ENCODE results near the gene LCE1C. TPM values are rescaled to one million over a fixed set of nuclear protein-coding genes. Genes with fewer than 3 reads are reported as not detected.

The LCE1C gene
- total and polyA plus RNA-seq, 9 donors, result not detected

DNA sequence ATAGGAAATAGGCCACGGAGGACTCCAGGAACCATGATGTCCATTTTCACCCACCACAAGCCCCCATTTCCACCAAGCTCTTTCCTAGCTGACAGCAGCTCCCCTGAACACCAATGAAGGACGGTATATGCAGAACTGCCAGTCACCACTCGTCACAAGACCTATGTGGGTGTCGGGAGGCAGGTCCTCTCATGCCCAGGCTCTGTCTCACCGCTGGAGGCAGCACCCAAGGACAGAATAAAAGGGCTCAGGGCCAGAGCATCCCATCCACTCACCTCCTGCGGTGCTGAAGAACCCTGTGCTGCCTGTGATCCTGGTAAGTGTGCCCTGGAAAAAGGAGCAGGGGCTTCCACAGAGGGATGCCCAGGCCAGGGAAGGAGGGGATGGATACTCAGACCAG, 31.6 kb downstream of the LCE1C start, which contains the start of gene LCE1F:
Gene LCE1F, plus strand, starts transcription at position 266 of the 400 bp plus-strand sequence. CDS start 1,232 bp downstream, outside the sequence.
- Histone ChIP-seq H3K27me3 (no peaks in the 10 kb centered on the region), H3K4me3 (no peak within 1 kb of the TSS), H3K27ac (no peak within 1 kb of the TSS), H3K9me3 (no peaks in the 10 kb centered on the region), H3K36me3 (no peaks in the 10 kb centered on the region), H3K4me1 (ENCODE audit: insufficient read depth) (no peaks in the 10 kb centered on the region)
- 69 to 78% (median 73%) methylated on average over 6 of the region's 6 CpGs for WGBS, 3 donors
- no peak for DNase-seq
- intact Hi-C loops (cut with DNase I), result no loop called here
- TF ChIP-seq CTCF (IDR thresholded peaks at IDR 0.05) (no peak), POLR2A (IDR thresholded peaks at IDR 0.05) (no peak)

GRCh38 chr1:152770411-152770810, 36.0 kb downstream of the LCE1C start:
- whole genome bisulfite sequencing, 3 donors, result 67 to 85% (median 75%) methylated on average over 1 of the region's 1 CpG
- no peaks in the 10 kb centered on the region for H3K36me3 ChIP-seq
- intact Hi-C loops (cut with DNase I), result no loop called here

DNA sequence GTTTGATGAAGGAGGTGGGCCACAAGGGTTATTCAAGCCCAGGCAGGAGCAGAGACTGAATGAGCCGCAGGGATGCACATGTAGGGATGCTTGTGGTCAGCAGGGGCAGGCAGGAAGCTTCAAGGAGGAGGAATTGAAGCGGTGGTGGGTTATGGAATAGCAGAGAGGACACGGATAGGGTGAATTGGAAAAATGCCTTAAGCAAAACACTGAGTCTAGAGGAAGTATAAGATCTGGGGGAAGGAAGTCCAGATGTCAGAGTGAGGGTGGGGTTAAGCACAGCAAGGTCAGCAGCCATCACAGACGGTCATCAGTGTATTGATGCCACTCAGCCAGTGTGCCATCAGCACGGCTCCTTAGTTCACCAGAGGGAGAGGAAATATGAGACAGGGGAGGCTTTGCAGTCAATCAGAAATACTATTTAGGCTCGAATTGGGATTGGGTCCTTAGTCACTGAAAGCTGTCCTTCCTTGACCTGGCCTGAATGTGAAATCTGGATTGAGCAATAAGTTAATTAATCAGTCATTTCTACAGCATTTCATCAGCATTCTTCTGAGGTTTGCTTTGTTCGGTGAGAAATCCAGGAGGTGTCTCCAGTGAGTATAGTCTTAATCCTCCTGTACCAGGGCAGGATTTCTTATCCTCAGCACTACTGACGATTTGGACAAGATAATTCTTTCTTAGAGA, 37.5 kb downstream of the LCE1C start:
- H3K27me3 ChIP-seq, result no peaks in the 10 kb centered on the region
- no peak for DNase-seq
- WGBS, 3 donors, result 61 to 65% (median 64%) methylated on average over 8 of the region's 8 CpGs
- no peak overlapping the region for H3K27ac ChIP-seq
- TF ChIP-seq CTCF (IDR thresholded peaks at IDR 0.05), result no peak
- no peak overlapping the region for H3K4me3 ChIP-seq
- no peaks in the 10 kb centered on the region for H3K4me1 ChIP-seq (ENCODE audit: insufficient read depth)
- intact Hi-C loops (cut with DNase I), result no loop called here
- H3K36me3 ChIP-seq, result no peaks in the 10 kb centered on the region
- no peaks in the 10 kb centered on the region for H3K9me3 ChIP-seq

More at GRCh38 chr1:152770411-152770810, 36.0 kb downstream of the LCE1C start:
- Histone ChIP-seq H3K27me3 (no peaks in the 10 kb centered on the region), H3K9me3 (no peaks in the 10 kb centered on the region), H3K4me3 (no peak overlapping the region), H3K27ac (no peak overlapping the region), H3K4me1 (ENCODE audit: insufficient read depth) (no peaks in the 10 kb centered on the region)
- DNase-seq, result no peak
- no peak for TF ChIP-seq POLR2A (IDR thresholded peaks at IDR 0.05)
- TF ChIP-seq EP300 (IDR thresholded peaks at IDR 0.05), result no peak
- no peak for TF ChIP-seq CTCF (IDR thresholded peaks at IDR 0.05)

- Histone ChIP-seq H3K4me1 (ENCODE audit: insufficient read depth) (no peaks in the 10 kb centered on the region), H3K27ac (no peak overlapping the region), H3K27me3 (no peaks in the 10 kb centered on the region), H3K9me3 (no peaks in the 10 kb centered on the region), H3K4me3 (no peak overlapping the region), H3K36me3 (no peaks in the 10 kb centered on the region)
- no peak for DNase-seq
- TF ChIP-seq POLR2A (IDR thresholded peaks at IDR 0.05) (no peak), EP300 (IDR thresholded peaks at IDR 0.05) (no peak), CTCF (IDR thresholded peaks at IDR 0.05) (no peak)
- 61 to 78% (median 74%) methylated on average over 3 of the region's 3 CpGs for WGBS, 3 donors
- intact Hi-C loops (cut with DNase I), result no loop called here
These were observed 44.7 kb downstream of the LCE1C start for GRCh38 chr1:152761609-152762213.
